SK-N-SH (cell line): ENCODE results near the gene TBKBP1. TPM values are rescaled to one million over a fixed set of nuclear protein-coding genes. Genes with fewer than 3 reads are reported as not detected.

ENCODE experiments used
- CTCF ChIA-PET: fragments of 300-600, 350-600 bp; formaldehyde crosslinking; extraction: SDS; loops from one replicate; lab custom pipeline; 2021; lab: Yijun Ruan, JAX
- POLR2A ChIA-PET: fragments of 350-600 bp; sonication (Branson Sonifier 250); formaldehyde crosslinking; extraction: SDS; loops from one replicate; lab custom pipeline; 2020; ENCODE audit warnings: antibody characterized with exemption, inconsistent platforms; lab: Yijun Ruan, JAX
- DNase-seq: peaks from one replicate; pipeline ENCODE4 v3.0.0; 2012
- H2AFZ ChIP-seq: fragments of 200-600 bp; sonication (generic); 2 replicates; pipeline ENCODE4 v1.8.1; 2016; ENCODE audit warnings: antibody characterized with exemption, mild to moderate bottlenecking, low read depth
- H3F3A ChIP-seq: fragments of 200-600 bp; sonication (generic); replicated peaks from 2 replicates; pipeline ENCODE3; 2016; ENCODE audit warnings: antibody characterized with exemption, mild to moderate bottlenecking; ENCODE audit not compliant: insufficient read depth
- H3K27ac ChIP-seq, 2 experiments: fragments of 200-500 bp in 1 of 2; fragments of 200-600 bp in 1 of 2; sonication (Bioruptor generic) in 1 of 2; sonication (generic), shearing (Covaris generic) in 1 of 2; 2 replicates each; pipeline versions ENCODE4 v1.5.1 to v1.6.1; 2014 to 2016; ENCODE audit warnings: low read depth in 2 of 2, inconsistent platforms in 1 of 2, low read length in 1 of 2, mild to moderate bottlenecking in 1 of 2, mixed read lengths in 1 of 2
- H3K27me3 ChIP-seq: fragments of 200-600 bp; sonication (generic), shearing (Covaris generic); 2 replicates; pipeline ENCODE4 v1.6.1; 2016; ENCODE audit warnings: mixed run types; ENCODE audit not compliant: insufficient read depth
- H3K36me3 ChIP-seq, 2 experiments: fragments of 200-500 bp in 1 of 2; fragments of 200-600 bp in 1 of 2; sonication (Bioruptor generic) in 1 of 2; sonication (generic) in 1 of 2; replicated peaks in 1 of 2; 2 replicates each; pipeline versions ENCODE3 to v1.5.1; 2014 to 2016; ENCODE audit warnings: low read length in 1 of 2, mild to moderate bottlenecking in 1 of 2; ENCODE audit not compliant: insufficient read depth in 2 of 2, control insufficient read depth in 1 of 2
- H3K4me1 ChIP-seq, 2 experiments: fragments of 200-500 bp in 1 of 2; fragments of 200-600 bp in 1 of 2; sonication (Bioruptor generic) in 1 of 2; sonication (generic), shearing (Covaris generic) in 1 of 2; 2 replicates each; pipeline versions ENCODE4 v1.5.1 to v1.6.1; 2014 to 2016; ENCODE audit warnings: low read depth in 1 of 2, low read length in 1 of 2, mixed run types in 1 of 2; ENCODE audit not compliant: insufficient read depth in 2 of 2, control insufficient read depth in 1 of 2
- H3K4me2 ChIP-seq: fragments of 200-600 bp; sonication (generic), shearing (Covaris generic); 2 replicates; pipeline ENCODE4 v1.6.1; 2017; ENCODE audit warnings: mixed run types
- H3K4me3 ChIP-seq, 2 experiments: fragments of 200-500 bp in 1 of 2; fragments of 200-600 bp in 1 of 2; sonication (Bioruptor generic) in 1 of 2; sonication (generic), shearing (Covaris generic) in 1 of 2; 2 replicates each; pipeline versions ENCODE4 v1.5.1 to v1.8.1; 2014 to 2016; ENCODE audit warnings: low read depth in 2 of 2, inconsistent platforms in 1 of 2, low read length in 1 of 2, mild to moderate bottlenecking in 1 of 2, mixed read lengths in 1 of 2, moderate library complexity in 1 of 2
- H3K79me2 ChIP-seq: fragments of 200-600 bp; sonication (generic); 2 replicates; pipeline ENCODE4 v1.8.1; 2017; ENCODE audit warnings: mild to moderate bottlenecking; ENCODE audit not compliant: insufficient read depth
- H3K9ac ChIP-seq: fragments of 200-600 bp; sonication (generic); 2 replicates; pipeline ENCODE4 v1.6.1; 2017; ENCODE audit warnings: mixed run types
- H3K9me2 ChIP-seq: fragments of 200-600 bp; sonication (generic); 2 replicates; pipeline ENCODE4 v1.6.1; 2017; ENCODE audit warnings: mixed run types
- H3K9me3 ChIP-seq: fragments of 200-600 bp; sonication (generic); 2 replicates; pipeline ENCODE4 v1.6.1; 2017; ENCODE audit warnings: mixed run types, mild to moderate bottlenecking, moderate library complexity
- H4K20me1 ChIP-seq: fragments of 200-600 bp; sonication (generic); 2 replicates; pipeline ENCODE4 v1.6.1; 2017; ENCODE audit warnings: mild to moderate bottlenecking, mixed run types; ENCODE audit not compliant: insufficient read depth
- CHD2 ChIP-seq: fragments of 150-350 bp; IDR thresholded peaks from 2 replicates; pipeline ENCODE4 v1.6.1; 2018; ENCODE audit warnings: low read length; ENCODE audit not compliant: partially characterized antibody
- CTCF ChIP-seq: fragments of 200-600 bp; sonication (generic); IDR thresholded peaks from 2 replicates; pipeline ENCODE4 v1.6.1; 2017; ENCODE audit warnings: antibody characterized with exemption, mild to moderate bottlenecking, moderate library complexity
- ELF1 ChIP-seq: IDR thresholded peaks from 2 replicates; pipeline ENCODE4 v1.4.0; 2012
- EP300 ChIP-seq, 2 experiments: IDR thresholded peaks; 2 replicates each; pipeline versions ENCODE4 v1.4.0 to v1.6.1; 2012; ENCODE audit warnings: borderline replicate concordance in 1 of 2, low read depth in 1 of 2, low read length in 1 of 2
- EZH2phosphoT487 ChIP-seq: fragments of 200-600 bp; sonication (generic); IDR thresholded peaks from 2 replicates; pipeline ENCODE4 v1.6.1; 2017; ENCODE audit warnings: low read depth, mixed run types, mild to moderate bottlenecking, antibody characterized with exemption, moderate library complexity, borderline replicate concordance
- FOSL2 ChIP-seq: IDR thresholded peaks from 2 replicates; pipeline ENCODE4 v1.4.0; 2012; ENCODE audit warnings: low read depth, mild to moderate bottlenecking, moderate library complexity, borderline replicate concordance
- FOXJ3 ChIP-seq: sonication (generic); formaldehyde crosslinking; IDR thresholded peaks from 2 replicates; pipeline ENCODE4 v1.5.1; 2020; ENCODE audit warnings: mild to moderate bottlenecking, missing genetic modification reagents
- FOXM1 ChIP-seq: IDR thresholded peaks from 2 replicates; pipeline ENCODE4 v1.4.0; 2012; ENCODE audit warnings: low read depth, mild to moderate bottlenecking
- GATA2 ChIP-seq: sonication (generic); formaldehyde crosslinking; IDR thresholded peaks from 2 replicates; pipeline ENCODE4 v1.5.0; 2020; ENCODE audit warnings: mild to moderate bottlenecking, missing genetic modification reagents
- JUND ChIP-seq: IDR thresholded peaks from 2 replicates; pipeline ENCODE4 v1.4.0; 2012
- MEF2A ChIP-seq: IDR thresholded peaks from 2 replicates; pipeline ENCODE4 v1.4.0; 2012; ENCODE audit warnings: low read depth, borderline replicate concordance
- MXI1 ChIP-seq: IDR thresholded peaks from 2 replicates; pipeline ENCODE4 v1.6.1; 2012; ENCODE audit warnings: mild to moderate bottlenecking, low read depth, low read length, improper control_type of control experiment
- NFIC ChIP-seq: IDR thresholded peaks from 2 replicates; pipeline ENCODE4 v1.4.0; 2012; ENCODE audit warnings: borderline replicate concordance
- PBX3 ChIP-seq: IDR thresholded peaks from 2 replicates; pipeline ENCODE4; 2012
- POLR2AphosphoS5 ChIP-seq: IDR thresholded peaks from 2 replicates; pipeline ENCODE4 v1.6.1; 2012; ENCODE audit warnings: low read depth, low read length
- RCOR1 ChIP-seq: fragments of 150-350 bp; IDR thresholded peaks from 2 replicates; pipeline ENCODE4 v1.6.1; 2017; ENCODE audit warnings: antibody characterized with exemption, low read length
- RFX5 ChIP-seq: IDR thresholded peaks from 2 replicates; pipeline ENCODE4 v1.6.1; 2012; ENCODE audit warnings: mild to moderate bottlenecking, improper control_type of control experiment, low read length
- RXRA ChIP-seq: IDR thresholded peaks from 2 replicates; pipeline ENCODE4 v1.4.0; 2012; ENCODE audit warnings: low read depth, mild to moderate bottlenecking, borderline replicate concordance
- SIN3A ChIP-seq: IDR thresholded peaks from 2 replicates; pipeline ENCODE4 v1.6.1; 2012; ENCODE audit warnings: low read depth, mild to moderate bottlenecking, low read length, moderate library complexity, borderline replicate concordance
- TAF1 ChIP-seq: IDR thresholded peaks from 2 replicates; pipeline ENCODE4 v1.6.1; 2012; ENCODE audit warnings: low read depth, mild to moderate bottlenecking, low read length, moderate library complexity, borderline replicate concordance
- TCF12 ChIP-seq: IDR thresholded peaks from 2 replicates; pipeline ENCODE4 v1.4.0; 2012
- TEAD4 ChIP-seq: IDR thresholded peaks from 2 replicates; pipeline ENCODE4 v1.4.0; 2012; ENCODE audit warnings: mild to moderate bottlenecking, borderline replicate concordance; ENCODE audit not compliant: insufficient read depth
- USF2 ChIP-seq: fragments of 150-350 bp; IDR thresholded peaks from 2 replicates; pipeline ENCODE4 v1.6.1; 2017; ENCODE audit warnings: antibody characterized with exemption, low read length, low read depth, borderline replicate concordance
- WGBS: methylation state at CpG from one replicate; pipeline ENCODE4 v1.1.6; 2017; ENCODE audit warnings: low lambda C conversion rate; 5-methylcytosine and 5-hydroxymethylcytosine counted together
- polyA plus RNA-seq, 3 experiments: library from polyadenylated mRNA; depleted of rRNA; stranded (reverse); fragments of >200 nt; gene quantifications; 2 replicates each; pipeline ENCODE4 v1.2.3, GENCODE V29; 2012
- TF ChIP-seq, protein P1 (sequence below): fragments of 150-350 bp; IDR thresholded peaks from 2 replicates; pipeline ENCODE4 v1.6.1; 2016; ENCODE audit warnings: mild to moderate bottlenecking, low read depth, low read length
- TF ChIP-seq, protein P2 (sequence below): IDR thresholded peaks from 2 replicates; pipeline ENCODE4 v1.4.0; 2012; ENCODE audit warnings: low read depth, borderline replicate concordance
- TF ChIP-seq, protein P3 (sequence below): IDR thresholded peaks from 2 replicates; pipeline ENCODE4 v1.4.0; 2012; ENCODE audit warnings: low read depth, borderline replicate concordance

The TBKBP1 gene
- polyA plus RNA-seq, 1 of the 3 experiments (the other 2 are of a cell fraction) = 14.4 TPM

- Histone ChIP-seq H2AFZ (no peak overlapping the region), H3K9ac (no peak overlapping the region), H3K9me3 (no peaks in the 10 kb centered on the region), H3K27me3 (no peaks in the 10 kb centered on the region), H3K4me3 (no peak overlapping the region; a peak in 1 of 4 replicates), H3K9me2 (no peaks in the 10 kb centered on the region), H3K27ac (no peak overlapping the region), H3K36me3 (peaks cover 76 to 92% of the 10 kb centered on the region in 2 experiments), H3K79me2 (peaks cover 68% of the 10 kb centered on the region), H3K4me1 (no peaks in the 10 kb centered on the region), H3F3A (peaks cover 64% of the 10 kb centered on the region), H3K4me2 (no peak overlapping the region), H4K20me1 (peaks cover 60% of the 10 kb centered on the region)
- WGBS = 53% methylated on average over 6 of the region's 6 CpGs
- ChIA-PET POLR2A (interaction anchor here (0.6 to 1.7 kb wide), 4 partner anchors 10 to 22 kb away, joined by 3 to 10 read pairs (median 3); no protein-coding TSS in a partner anchor), CTCF (interaction anchor here (0.6 to 7.9 kb wide), 34 partner anchors 12 to 249 kb away, joined by 3 to 167 read pairs (median 5); partner anchors contain the start of genes KPNB1, OSBPL7 and TBKBP1)
- DNase-seq = peak; percentile 70
- no peak for TF ChIP-seq FOXJ3 (CRISPR knock-in tag)
- TF ChIP-seq POLR2AphosphoS5 = no peak
- no peak for TF ChIP-seq CHD2
- TF ChIP-seq TAF1 = no peak
- TF ChIP-seq JUND = no peak
- no peak for TF ChIP-seq FOXM1
- no peak for TF ChIP-seq NFIC
- no peak for TF ChIP-seq ELF1
- TF ChIP-seq, protein P1, sequence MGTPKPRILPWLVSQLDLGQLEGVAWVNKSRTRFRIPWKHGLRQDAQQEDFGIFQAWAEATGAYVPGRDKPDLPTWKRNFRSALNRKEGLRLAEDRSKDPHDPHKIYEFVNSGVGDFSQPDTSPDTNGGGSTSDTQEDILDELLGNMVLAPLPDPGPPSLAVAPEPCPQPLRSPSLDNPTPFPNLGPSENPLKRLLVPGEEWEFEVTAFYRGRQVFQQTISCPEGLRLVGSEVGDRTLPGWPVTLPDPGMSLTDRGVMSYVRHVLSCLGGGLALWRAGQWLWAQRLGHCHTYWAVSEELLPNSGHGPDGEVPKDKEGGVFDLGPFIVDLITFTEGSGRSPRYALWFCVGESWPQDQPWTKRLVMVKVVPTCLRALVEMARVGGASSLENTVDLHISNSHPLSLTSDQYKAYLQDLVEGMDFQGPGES = 0 out of 2 replicates have a peak, but pooled peaks have one; percentile 18
- no peak for TF ChIP-seq USF2
- TF ChIP-seq EP300 (IDR thresholded peaks at IDR 0.05; ENCODE audit: borderline replicate concordance in 1 of 2, low read depth in 1 of 2, low read length in 1 of 2) = no peak
- TF ChIP-seq EZH2phosphoT487 = no peak
- no peak for TF ChIP-seq MEF2A
- peak; percentile 98 for TF ChIP-seq CTCF
- TF ChIP-seq, protein P2, sequence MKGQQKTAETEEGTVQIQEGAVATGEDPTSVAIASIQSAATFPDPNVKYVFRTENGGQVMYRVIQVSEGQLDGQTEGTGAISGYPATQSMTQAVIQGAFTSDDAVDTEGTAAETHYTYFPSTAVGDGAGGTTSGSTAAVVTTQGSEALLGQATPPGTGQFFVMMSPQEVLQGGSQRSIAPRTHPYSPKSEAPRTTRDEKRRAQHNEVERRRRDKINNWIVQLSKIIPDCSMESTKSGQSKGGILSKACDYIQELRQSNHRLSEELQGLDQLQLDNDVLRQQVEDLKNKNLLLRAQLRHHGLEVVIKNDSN = no peak
- TF ChIP-seq GATA2 (CRISPR knock-in tag) = no peak
- TF ChIP-seq RXRA = no peak
- no peak for TF ChIP-seq TEAD4
- TF ChIP-seq MXI1 = peak; percentile 48; the same call in 1 of the 2 replicates
- no peak for TF ChIP-seq RFX5
- TF ChIP-seq, protein P3, sequence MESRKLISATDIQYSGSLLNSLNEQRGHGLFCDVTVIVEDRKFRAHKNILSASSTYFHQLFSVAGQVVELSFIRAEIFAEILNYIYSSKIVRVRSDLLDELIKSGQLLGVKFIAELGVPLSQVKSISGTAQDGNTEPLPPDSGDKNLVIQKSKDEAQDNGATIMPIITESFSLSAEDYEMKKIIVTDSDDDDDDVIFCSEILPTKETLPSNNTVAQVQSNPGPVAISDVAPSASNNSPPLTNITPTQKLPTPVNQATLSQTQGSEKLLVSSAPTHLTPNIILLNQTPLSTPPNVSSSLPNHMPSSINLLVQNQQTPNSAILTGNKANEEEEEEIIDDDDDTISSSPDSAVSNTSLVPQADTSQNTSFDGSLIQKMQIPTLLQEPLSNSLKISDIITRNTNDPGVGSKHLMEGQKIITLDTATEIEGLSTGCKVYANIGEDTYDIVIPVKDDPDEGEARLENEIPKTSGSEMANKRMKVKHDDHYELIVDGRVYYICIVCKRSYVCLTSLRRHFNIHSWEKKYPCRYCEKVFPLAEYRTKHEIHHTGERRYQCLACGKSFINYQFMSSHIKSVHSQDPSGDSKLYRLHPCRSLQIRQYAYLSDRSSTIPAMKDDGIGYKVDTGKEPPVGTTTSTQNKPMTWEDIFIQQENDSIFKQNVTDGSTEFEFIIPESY = no peak
- TF ChIP-seq TCF12 = no peak
- TF ChIP-seq SIN3A = no peak
- TF ChIP-seq RCOR1 = no peak
- TF ChIP-seq FOSL2 = no peak
- TF ChIP-seq PBX3 = peak; percentile 54; the same call in 1 of the 2 replicates
These were observed 29.9 kb upstream of the TBKBP1 start for GRCh38 chr17:47663912-47664623.
